ENCODE measurements around the gene SH3D21.

SH3D21 gene

GRCh38 chr1:36303244-36303643 lies 2.9 kb upstream of the SH3D21 start:
- H3K9ac ChIP-seq (ENCODE audit: low read length): no peak overlapping the region
- no peak overlapping the region for H2AFZ ChIP-seq (ENCODE audit: low read depth, low read length, severe bottlenecking)
- H3K4me2 ChIP-seq (ENCODE audit: low read depth, low read length, poor library complexity, severe bottlenecking): no peak overlapping the region
- no peaks in the 10 kb centered on the region for H3K79me2 ChIP-seq (ENCODE audit: insufficient read depth, low read length)
- TF ChIP-seq EZH2phosphoT487 (conservative IDR thresholded peaks at IDR 0.05; ENCODE audit: low read length) (no peak), CTCF (IDR thresholded peaks at IDR 0.05; ENCODE audit: insufficient read depth, low read length, poor library complexity, severe bottlenecking) (no peak)
- H4K20me1 ChIP-seq (ENCODE audit: low read depth, low read length): no peaks in the 10 kb centered on the region
- H3F3A ChIP-seq (ENCODE audit: insufficient read depth): peaks cover 18% of the 10 kb centered on the region
- no peaks in the 10 kb centered on the region for H3K27me3 ChIP-seq (ENCODE audit: low read length)
- no peaks in the 10 kb centered on the region for H3K9me3 ChIP-seq (ENCODE audit: insufficient read depth, low read length)
- H3K27ac ChIP-seq (ENCODE audit: low read depth, low read length): no peak overlapping the region
- no peak overlapping the region for H3K4me3 ChIP-seq (ENCODE audit: insufficient read depth, low read length, poor library complexity, severe bottlenecking)
- H3K36me3 ChIP-seq (ENCODE audit: low read length): peaks cover 19% of the 10 kb centered on the region; the same call in 1 of the 2 replicates
- no peaks in the 10 kb centered on the region for H3K9me2 ChIP-seq (replicated peaks; ENCODE audit: insufficient read depth, low read length)

- H3K4me3 ChIP-seq (ENCODE audit: insufficient read depth, low read length, poor library complexity, severe bottlenecking): no peak overlapping the region
- H3K9me2 ChIP-seq (replicated peaks; ENCODE audit: insufficient read depth, low read length): no peaks in the 10 kb centered on the region
- no peaks in the 10 kb centered on the region for H4K20me1 ChIP-seq (ENCODE audit: low read depth, low read length)
- H3K4me2 ChIP-seq (ENCODE audit: low read depth, low read length, poor library complexity, severe bottlenecking): no peak overlapping the region
- peaks cover 19% of the 10 kb centered on the region; the same call in 1 of the 2 replicates for H3K36me3 ChIP-seq (ENCODE audit: low read length)
- H2AFZ ChIP-seq (ENCODE audit: low read depth, low read length, severe bottlenecking): no peak overlapping the region
- H3K79me2 ChIP-seq (ENCODE audit: insufficient read depth, low read length): no peaks in the 10 kb centered on the region
- no peak overlapping the region; the same call in 1 of the 2 replicates for H3K27ac ChIP-seq (ENCODE audit: low read depth, low read length)
- TF ChIP-seq EZH2phosphoT487 (conservative IDR thresholded peaks at IDR 0.05; ENCODE audit: low read length): no peak
- TF ChIP-seq CTCF (IDR thresholded peaks at IDR 0.05; ENCODE audit: insufficient read depth, low read length, poor library complexity, severe bottlenecking): no peak
- no peaks in the 10 kb centered on the region for H3K9me3 ChIP-seq (ENCODE audit: insufficient read depth, low read length)
- no peaks in the 10 kb centered on the region for H3K27me3 ChIP-seq (ENCODE audit: low read length)
- peaks cover 18% of the 10 kb centered on the region for H3F3A ChIP-seq (ENCODE audit: insufficient read depth)
- no peak overlapping the region for H3K9ac ChIP-seq (ENCODE audit: low read length)
Observed at GRCh38 chr1:36303650-36304360, 2.4 kb upstream of the SH3D21 start.

- Histone ChIP-seq H3K27me3 (ENCODE audit: low read length) (no peaks in the 10 kb centered on the region), H3K4me3 (ENCODE audit: insufficient read depth, low read length, poor library complexity, severe bottlenecking) (no peak overlapping the region), H3K9ac (ENCODE audit: low read length) (no peak overlapping the region), H3K27ac (ENCODE audit: low read depth, low read length) (peak overlapping the region; percentile 27; the same call in 1 of the 2 replicates), H3K36me3 (ENCODE audit: low read length) (peaks cover 19% of the 10 kb centered on the region; the same call in 1 of the 2 replicates), H3K9me3 (ENCODE audit: insufficient read depth, low read length) (no peaks in the 10 kb centered on the region), H3K79me2 (ENCODE audit: insufficient read depth, low read length) (no peaks in the 10 kb centered on the region), H3K4me2 (ENCODE audit: low read depth, low read length, poor library complexity, severe bottlenecking) (no peak overlapping the region), H4K20me1 (ENCODE audit: low read depth, low read length) (no peaks in the 10 kb centered on the region), H3K9me2 (replicated peaks; ENCODE audit: insufficient read depth, low read length) (no peaks in the 10 kb centered on the region), H2AFZ (ENCODE audit: low read depth, low read length, severe bottlenecking) (no peak overlapping the region), H3F3A (ENCODE audit: insufficient read depth) (peaks cover 18% of the 10 kb centered on the region)
- TF ChIP-seq CTCF (IDR thresholded peaks at IDR 0.05; ENCODE audit: insufficient read depth, low read length, poor library complexity, severe bottlenecking) (no peak), EZH2phosphoT487 (conservative IDR thresholded peaks at IDR 0.05; ENCODE audit: low read length) (no peak)
Observed at GRCh38 chr1:36304521-36304920, 1.6 kb upstream of the SH3D21 start.

Measured in SU-DHL-6 (cell line).